GM21390 (cell line): Measurements from ENCODE around the gene ABCG2.

Experiments used
- ATAC-seq: cut with Tn5 transposase; IDR thresholded peaks from one replicate; pipeline ENCODE4 v1.9.1; 2021; ENCODE audit not compliant: unreplicated experiment

Gene ABCG2

DNA sequence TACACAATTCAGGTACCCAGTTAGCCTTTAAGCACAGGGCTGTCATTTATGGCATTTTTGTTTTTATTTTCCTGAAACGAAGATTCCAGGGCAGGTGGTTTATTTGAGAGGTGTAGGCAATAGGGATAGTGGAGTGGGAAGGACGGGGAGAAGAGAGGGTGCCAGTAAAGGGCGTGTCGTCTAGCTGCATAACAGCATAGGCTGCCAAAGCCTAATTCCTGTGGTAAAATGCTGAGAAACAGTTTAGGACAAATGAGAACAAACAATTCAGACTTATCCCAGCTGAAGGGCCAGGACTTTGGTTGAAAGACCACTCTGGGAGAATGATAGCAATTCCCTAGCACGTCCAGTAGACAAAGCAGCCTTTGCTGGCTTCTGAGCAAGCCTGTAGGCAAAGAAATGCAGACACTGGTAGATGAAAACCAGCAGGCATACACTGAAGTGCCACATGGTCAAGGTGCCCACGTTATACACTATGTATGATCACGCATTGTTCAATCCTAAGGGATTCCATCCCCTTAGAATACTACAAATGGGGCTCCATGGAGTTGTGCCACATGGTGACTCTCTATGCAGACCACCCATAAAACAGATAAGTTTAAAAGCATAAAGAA lies 80.4 kb downstream of the ABCG2 start:
- ATAC-seq, result no peak

- no peak for ATAC-seq
Measured at GRCh38 chr4:88075336-88075735, 83.1 kb downstream of the ABCG2 start.

DNA sequence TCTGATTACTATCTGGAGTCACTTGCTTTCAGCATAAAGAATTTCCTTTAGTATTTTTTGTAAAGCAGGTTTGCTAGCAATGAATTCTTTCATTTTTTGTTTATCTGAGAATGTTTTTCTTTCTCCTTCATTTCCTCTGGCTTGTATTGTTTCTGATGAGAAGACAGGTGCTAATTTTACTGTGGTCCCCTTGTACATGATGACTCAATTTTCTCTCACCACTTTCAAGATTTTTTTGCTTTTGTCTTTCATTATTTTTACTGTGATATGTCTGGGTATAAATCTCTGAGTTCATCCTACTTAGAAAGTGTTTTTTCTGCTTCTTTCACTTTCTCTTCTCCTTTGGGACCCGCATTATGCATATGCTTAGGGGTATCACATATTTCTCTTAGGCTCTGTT lies 88.4 kb downstream of the ABCG2 start:
- no peak for ATAC-seq

GRCh38 chr4:88064410-88064809 lies 94.0 kb downstream of the ABCG2 start:
- no peak for ATAC-seq

DNA sequence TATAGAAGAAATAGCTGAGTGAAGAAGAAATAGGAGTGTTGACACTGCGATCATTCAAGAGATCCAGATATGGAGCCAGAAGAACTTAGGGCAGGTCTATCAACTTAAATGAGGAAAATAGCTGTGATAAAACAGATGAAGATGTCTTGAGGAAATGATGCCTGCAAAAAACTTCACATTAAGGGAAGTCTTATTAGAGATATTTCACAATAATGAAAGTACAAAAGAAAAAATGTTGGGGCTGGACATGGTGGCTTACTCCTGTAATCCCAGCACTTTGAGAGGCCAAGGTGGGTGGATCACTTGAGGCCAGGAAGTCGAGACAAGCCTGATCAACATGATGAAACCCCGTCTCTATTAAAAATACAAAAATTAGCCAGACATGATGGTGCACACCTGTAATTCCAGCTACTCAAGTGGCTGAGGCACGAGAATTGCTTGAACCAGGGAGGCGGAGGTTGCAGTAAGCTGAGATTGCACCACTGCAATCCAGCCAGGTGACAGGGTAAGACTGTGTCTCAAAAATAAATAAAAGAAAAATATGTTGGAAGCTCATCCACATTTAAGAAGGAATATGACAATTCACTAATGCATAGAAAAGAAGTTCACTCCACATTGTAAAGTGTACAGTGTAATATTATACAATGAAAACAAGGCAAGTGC lies 94.7 kb downstream of the ABCG2 start:
- ATAC-seq, result no peak

- no peak for ATAC-seq
Measured at GRCh38 chr4:88062843-88063242, 95.6 kb downstream of the ABCG2 start.

GRCh38 chr4:88062311-88062710 lies 96.1 kb downstream of the ABCG2 start:
- ATAC-seq, result no peak

- no peak for ATAC-seq
Measured at GRCh38 chr4:88060431-88060830, 98.0 kb downstream of the ABCG2 start.

DNA sequence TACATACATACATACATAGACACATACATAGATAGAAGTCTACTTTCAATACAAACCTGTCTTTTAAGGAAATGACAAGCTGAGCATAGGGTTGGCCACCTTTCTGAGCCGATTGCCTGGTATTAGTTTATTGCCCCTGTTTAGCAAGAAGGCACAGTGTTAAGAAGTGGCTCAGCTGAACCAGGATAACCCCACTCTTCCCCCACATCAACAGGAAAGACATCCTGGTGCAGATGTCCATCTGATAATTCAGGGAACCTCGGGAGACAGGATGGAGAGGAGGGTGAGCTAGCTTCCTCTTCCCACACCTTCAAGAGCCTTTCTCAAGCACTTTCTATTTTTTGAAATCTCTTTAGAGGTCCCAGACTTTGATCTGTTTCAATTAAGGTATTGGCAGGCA lies 98.7 kb downstream of the ABCG2 start:
- ATAC-seq, result no peak

DNA sequence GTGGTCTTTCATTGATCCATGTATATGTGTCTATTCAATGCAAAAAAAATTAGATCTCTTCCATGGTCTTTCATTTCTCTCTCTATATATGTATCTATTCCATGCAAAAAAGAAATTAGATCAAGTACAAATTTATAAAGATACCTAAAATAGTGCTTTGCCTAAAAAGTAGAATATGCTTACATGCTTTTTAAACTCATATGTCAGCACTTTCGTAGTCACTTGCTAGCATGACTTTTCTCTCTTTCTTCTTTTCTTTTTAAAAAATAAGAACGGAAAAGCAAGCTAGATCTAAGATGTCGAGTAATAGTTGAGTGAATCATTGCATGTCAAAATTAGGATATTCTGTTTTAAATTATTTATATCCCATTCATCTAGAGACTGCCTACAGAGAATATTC lies 100.1 kb downstream of the ABCG2 start:
- ATAC-seq, result no peak

DNA sequence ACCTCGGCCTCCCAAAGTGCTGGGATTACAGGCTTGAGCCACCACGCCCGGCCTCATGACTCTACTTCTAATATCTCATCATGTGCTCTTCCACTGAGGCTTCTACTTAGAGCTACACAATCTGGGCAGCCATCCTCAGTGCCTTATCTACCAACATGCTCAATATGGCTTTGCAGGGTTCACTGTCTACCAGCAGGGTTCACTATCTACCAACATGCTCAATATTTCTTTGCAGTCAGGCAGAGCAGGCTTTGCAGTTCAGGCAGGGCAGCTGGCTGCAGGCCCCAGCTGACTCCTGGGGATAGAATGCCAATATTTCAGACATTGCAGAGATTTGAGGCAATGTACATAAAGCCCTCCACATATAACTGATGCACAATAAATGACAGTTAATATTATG lies 103.5 kb downstream of the ABCG2 start:
- no peak for ATAC-seq

- ATAC-seq, result no peak
Measured at GRCh38 chr4:88054229-88054628, 104.2 kb downstream of the ABCG2 start.

DNA sequence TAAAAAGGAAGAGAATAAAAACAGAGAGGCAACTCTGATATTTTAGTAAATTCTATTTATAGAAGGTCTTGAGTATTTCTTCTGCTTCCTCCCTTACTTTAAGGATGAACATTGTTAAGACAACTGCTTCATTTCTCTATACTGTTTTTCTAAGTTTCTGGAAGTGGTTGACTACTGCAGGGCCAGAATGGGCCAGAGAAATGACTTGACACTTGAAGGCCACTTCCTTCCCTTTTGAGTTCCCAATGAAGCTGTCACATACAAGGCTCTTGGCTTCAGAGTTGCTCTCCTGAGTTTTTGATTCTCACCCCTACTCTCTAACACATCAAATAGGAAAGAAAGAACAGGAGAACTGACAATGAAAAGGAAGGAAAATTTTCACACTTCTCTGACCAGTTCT lies 113.4 kb downstream of the ABCG2 start:
- no peak for ATAC-seq

DNA sequence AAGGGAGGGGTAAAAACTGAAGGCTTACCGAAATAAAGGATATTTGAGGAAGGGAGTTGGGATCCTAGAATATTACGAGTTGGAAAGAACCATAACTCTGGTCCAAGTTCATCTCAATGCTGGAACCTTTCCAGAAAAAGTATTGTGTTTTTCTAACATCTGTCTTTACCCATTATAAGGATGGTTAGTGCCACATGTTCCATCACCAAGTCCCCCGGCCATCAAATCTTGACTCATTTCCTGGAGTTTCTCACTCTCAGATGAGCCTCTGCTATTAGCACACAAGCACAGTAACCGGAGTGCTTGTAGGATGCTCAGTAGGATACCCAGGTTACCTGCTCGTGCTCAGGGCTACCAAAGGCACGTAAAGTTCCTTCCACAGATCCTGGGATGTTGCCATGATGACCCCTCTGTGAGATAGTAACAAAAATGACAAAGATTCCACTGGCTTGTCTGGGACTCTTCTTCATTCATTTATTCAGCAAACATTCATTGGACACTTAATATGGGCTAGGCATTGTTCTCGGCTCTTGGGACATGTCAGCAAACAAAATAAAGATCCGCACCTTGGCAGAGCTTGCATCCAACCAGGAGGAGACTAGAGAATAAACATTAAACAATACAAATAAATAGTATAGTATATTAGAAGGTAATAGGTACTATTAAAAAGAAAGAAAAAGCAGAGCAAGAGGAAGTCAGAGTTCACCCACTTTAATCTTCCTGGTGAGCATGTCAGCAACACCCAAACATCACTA lies 114.7 kb downstream of the ABCG2 start:
- no peak for ATAC-seq

DNA sequence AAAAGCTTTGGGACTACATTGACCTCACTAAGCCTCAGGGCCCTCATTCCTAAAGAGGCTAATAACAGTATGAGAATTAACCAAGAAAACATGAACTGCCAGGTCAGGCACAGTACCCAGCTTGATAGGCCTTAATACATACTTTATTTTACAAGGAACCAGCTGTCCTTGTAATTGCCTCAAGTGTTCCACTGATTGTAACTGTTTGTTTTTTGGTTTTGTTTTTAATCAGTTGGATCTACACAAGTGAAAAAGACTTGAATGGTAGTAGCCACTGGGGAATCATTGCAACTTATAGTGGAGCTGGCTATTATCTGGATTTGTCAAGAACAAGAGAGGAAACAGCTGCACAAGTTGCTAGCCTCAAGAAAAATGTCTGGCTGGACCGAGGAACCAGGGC lies 115.4 kb downstream of the ABCG2 start:
- ATAC-seq, result no peak

GRCh38 chr4:88041626-88042025 lies 116.8 kb downstream of the ABCG2 start:
- no peak for ATAC-seq

GRCh38 chr4:88040707-88041106 lies 117.7 kb downstream of the ABCG2 start:
- no peak for ATAC-seq
